Inflammatory macrophage treated with lipopolysaccharide for 1 hour (primary cell): ENCODE measurements around the gene ADIRF.
"Not testable (repeated sequence)": the region's sequence is repeated elsewhere in the genome, so short reads cannot be mapped to it uniquely, and the experiment has no call there.

Experiments
- DNase-seq, 2 donors: peaks; one replicate each; pipeline ENCODE4 v3.0.0-alpha.2; 2020 to 2022

Gene ADIRF

DNA sequence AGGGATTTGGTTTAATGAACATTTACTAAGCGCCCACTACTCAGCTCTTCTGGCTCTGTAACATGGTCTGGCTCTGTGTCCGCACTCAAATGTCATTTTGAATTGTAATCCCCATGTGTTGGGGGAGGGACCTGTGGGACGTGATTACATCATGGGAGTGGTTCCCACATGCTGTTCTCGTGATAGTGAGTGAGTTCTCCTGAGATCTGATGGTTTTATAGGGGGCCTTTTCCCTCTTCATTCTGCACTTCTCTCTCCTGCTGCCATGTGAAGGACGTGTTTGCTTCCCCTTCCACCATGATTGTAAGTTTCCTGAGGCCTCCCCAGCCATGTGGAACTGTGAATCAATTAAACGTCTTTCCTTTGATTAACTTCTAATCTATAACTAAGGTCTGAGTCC, 12.7 kb downstream of the ADIRF start:
- not testable (repeated sequence) for DNase-seq

DNA sequence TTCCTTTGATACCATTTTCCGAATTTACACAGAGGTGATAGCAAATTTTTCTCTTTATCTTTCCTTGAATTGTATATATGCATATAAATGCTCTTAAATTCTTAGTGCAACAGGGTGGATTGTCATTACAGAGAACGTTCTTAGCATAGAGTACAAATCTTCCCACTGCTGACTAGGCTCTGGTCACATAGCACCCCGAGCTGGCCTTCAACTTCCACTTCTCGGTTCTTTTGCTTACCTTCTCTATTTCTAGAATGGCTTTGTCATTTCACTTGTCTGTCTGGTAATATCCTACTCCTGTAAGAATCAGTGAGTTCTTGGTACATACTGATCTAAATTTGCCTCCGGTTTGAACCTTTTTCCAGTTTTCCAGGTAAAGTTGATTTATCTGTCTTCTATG, 13.4 kb downstream of the ADIRF start:
- no peak for DNase-seq

DNA sequence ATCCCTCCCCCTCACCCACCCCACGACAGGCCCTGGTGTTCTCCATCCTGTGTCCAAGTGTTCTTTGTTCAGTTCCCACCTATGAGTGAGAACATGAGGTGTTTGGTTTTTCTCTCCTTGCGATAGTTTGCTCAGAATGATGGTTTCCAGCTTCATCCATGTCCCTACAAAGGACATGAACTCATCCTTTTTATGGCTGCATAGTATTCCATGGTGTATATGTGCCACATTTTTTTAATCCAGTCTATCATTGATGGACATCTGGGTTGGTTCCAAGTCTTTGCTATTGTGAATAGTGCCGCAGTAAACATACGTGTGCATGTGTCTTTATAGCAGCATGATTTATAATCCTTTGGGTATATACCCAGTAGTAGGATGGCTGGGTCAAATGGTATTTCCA, 16.2 kb downstream of the ADIRF start:
- DNase-seq = not testable (repeated sequence)

DNA sequence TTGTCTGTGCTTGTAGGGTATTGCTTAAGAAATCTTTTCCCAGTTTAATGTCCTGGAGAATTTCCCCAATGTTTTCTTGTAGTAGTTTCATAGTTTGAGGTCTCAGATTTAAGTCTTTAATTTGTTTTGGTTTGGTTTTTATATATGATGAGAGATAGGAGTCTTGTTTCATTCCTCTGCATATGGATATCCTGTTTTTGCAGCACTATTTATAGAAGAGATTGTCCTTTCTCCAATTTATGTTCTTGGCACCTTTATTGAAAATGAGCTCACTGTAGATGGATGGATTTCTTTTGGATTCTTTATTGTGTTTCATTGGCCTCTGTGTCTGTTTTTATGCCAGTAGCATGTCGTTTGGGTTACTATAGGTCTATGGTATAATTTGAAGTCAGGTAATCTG, 20.2 kb downstream of the ADIRF start:
- no peak for DNase-seq

DNA sequence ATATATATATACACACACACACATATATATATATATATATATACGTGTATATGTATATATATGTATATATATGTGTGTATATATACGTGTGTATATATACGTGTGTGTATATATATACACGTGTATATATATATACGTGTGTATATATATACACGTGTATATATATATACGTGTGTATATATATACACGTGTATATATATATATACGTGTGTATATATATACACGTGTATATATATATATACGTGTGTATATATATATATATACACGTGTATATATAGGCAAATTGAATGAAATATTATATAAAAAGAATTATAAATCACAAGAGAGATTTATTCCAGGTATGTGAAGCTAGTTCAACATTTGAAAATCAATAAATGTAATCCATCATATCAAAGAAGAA, 23.1 kb downstream of the ADIRF start:
- DNase-seq = not testable (repeated sequence)

DNA sequence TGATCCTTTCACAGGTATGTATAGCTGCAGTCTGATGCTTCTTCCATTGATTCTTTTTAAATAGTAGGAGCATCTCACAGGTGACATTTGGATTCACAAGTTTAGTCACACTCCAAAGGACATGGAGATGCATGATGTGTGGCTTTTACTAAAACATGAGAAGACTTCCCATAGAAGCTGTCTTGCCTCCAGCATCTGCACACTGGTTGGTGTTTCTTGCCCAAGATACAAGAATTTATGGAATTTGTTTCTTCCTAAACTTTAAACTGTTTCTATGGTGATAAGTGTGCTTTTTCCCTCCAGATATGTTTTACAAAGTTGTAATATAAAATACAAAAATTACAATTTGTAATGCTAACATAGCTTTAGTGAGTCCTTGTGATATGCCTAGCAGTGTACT, 24.2 kb downstream of the ADIRF start:
- no peak for DNase-seq

DNA sequence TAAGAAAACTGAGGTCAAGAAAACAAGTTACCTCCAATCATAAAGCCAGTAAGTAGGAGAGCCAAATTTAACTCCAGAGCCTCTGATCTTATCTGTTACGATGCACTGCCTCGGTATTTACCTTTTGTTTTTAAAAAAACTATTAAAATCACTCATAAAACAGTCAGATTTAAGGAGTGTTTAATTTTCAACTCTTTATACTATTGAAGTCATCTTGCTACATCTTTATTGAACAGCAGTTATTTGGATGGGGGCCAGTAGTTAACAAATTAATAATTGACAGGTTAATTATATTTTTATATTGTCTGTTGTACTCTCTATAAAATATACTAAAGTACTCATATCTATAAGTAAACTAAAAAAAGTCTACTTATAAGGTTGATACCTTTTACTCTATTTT, 24.6 kb downstream of the ADIRF start:
- no peak for DNase-seq

DNA sequence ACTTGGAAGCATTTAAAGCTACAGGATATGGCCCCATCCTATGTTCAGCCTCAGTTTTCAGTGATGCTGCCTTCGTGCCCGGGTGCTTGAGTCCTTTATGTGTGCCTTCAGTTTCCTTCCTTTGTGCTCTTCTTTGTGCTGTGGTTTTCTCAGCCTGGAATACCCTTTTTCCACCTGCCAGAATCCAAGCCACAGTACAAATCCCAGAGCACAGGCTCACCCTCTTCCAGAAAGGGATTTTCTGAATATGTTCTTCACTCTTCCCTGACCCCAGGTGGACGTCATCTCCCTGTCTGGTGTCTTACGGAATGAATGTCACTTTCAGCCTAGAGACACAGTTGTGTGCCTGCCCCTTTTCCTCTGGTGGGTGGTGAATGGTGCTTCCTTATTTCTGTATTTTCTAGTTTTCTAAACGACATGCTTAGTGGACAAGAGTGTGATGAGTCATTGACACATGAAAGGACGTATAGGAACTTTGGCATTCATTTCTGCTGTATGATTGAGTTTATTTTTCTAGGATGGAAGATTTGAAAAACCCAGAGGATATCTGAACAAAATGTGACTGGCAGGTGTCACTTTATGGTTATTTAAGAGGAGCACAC, 31.6 kb downstream of the ADIRF start:
- DNase-seq = peak; percentile 79 to 91

DNA sequence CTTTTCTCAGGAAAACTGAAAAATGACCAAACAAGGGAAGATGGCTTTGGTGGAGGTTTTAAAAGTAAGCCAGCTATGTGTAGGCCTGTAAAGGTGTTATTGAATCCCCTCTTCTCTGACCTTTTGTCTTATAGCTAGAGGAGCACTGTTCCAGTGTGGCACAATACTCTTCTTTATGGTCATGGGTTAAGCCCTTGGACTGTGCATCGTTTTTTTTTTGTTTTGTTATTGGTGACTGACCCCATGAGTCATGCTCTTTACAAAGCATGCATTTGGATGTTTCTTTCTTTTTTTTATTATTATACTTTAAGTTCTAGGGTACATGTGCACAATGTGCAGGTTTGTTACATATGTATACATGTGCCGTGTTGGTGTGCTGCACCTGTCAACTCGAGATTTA, 32.2 kb downstream of the ADIRF start:
- DNase-seq = peak; percentile 45 to 68

DNA sequence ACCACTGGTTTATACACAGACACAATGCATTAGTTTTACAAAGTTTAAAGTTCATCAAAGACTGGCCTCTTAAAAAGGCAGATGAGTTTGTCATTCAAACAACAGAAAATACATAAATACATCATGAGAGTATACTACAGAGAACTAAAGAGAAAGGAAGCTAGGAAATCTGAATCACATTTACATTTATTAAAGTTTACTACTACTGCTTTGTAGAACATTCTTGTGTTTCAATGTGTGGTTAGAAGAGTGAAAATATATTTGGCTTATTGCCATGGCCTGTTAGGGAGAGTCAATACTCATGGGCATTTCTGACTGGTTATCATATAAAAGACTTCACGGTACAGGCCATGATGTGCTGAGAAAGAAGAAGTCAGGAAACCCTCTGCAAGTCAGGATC, 38.8 kb downstream of the ADIRF start:
- DNase-seq = not testable (repeated sequence)

DNA sequence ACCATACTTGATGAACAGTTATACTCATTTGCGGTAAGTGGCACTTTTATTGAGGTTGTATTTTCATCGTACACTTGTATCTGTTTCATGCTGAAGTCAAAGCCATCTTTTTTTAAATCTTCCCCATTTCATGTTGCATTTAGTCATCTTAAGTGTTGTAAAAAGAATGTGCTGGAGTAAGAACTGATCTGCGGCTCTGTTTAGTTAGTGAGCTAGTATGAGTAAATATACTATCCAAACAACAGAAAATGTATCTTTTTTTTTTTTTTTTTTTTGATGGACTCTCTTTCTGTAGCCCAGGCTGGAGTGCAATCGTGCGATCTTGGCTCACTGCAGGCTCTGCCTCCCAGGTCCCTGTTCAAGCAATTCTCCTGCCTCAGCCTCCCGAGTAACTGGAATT, 39.4 kb downstream of the ADIRF start:
- not testable (repeated sequence) for DNase-seq

DNA sequence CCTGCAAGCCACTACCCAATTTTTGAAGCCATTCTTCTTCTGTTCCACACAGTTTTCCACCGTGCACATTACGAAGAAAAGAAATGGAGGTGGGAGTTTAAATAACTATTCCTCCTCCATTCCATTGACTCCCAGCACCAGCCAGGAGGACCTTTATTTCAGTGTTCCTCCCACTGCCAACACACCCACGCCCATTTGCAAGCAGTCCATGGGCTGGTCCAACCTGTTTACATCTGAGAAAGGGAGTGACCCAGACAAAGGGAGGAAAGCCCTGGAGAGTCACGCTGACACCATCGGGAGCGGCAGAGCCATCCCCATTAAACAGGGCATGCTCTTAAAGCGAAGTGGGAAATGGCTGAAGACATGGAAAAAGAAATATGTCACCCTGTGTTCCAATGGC, 40.0 kb downstream of the ADIRF start:
- not testable (repeated sequence) for DNase-seq

DNA sequence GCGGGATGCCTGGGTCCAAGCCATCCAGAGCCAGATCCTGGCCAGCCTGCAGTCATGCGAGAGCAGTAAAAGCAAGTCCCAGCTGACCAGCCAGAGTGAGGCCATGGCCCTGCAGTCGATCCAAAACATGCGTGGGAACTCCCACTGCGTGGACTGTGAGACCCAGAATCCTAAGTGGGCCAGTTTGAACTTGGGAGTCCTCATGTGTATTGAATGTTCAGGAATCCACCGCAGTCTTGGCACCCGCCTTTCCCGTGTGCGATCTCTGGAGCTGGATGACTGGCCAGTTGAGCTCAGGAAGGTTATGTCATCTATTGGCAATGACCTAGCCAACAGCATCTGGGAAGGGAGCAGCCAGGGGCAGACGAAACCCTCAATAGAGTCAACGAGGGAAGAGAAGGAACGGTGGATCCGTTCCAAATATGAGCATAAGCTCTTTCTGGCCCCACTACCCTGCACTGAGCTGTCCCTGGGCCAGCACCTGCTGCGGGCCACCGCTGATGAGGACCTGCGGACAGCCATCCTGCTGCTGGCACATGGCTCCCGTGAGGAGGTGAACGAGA, 40.9 kb downstream of the ADIRF start:
- not testable (repeated sequence) for DNase-seq

DNA sequence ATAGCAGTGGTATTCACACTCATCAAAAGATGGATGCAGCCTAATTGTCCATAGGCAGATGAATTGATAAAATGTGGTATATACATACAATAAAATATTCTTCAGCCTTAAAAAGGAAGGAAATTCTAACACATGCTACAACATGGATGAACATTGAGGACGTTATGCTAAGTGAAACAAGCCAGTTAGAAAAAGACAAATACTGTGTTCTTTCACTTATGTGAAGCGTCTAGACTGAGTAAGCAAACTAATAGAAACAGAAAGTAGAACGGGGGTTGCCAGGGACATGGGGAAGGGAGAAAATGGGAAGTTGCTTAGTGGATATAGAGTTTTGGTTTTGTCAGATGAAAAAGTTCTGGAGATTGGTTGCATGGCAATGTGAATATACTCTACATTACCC, 45.2 kb downstream of the ADIRF start:
- peak; percentile 35 to 55 for DNase-seq

DNA sequence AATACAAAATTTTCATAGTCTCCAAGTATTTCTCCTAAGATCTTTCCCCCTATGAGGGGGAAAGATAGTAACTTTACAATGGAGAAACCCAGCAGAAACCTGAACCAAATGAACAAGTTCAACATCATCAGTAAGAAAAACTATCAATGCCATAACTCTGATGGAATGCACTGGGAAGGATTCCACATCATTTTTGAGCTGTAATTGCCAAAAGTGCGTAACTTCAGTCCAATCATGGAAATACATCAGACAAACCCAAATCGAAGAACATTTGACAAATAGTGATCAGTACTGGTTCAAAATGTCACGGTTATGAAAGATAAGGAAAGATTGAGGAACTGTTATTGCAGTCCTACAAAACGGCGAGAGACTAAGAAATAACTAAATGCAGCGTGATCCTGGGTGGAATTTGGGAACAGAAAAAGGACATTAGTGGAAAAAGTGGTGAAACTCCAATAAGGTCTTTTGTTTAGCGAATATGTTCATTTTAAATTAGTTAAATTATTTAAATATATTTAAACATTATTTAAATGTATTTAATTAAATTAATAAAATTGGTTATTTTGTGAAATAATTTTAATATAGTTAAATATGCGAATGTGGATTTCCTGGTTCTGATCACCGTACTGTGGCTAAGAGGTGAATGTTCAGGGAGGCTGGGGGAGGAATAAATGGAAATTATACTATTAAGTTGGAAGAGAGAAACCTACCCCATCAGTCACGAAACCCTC, 46.9 kb downstream of the ADIRF start:
- DNase-seq = not testable (repeated sequence)

DNA sequence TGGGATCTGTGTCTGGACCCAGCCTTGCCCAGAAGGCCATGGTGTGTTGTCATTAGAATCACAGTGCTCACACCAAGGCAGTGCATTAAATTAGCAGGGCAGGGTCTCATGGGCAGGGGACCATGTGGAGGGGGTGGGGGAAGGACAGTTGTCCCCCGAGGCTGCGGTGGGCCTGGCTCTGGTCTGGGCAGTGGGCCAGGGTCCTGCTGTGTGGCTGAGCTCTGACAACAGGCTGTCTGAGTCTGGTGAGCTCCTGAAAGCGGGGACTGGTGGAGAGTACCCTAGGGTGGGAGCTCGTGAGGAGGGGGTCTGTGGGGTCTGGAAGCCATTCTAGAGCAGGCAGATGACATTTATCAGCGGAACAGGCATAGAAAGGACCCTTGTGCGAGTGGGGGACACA, 49.8 kb downstream of the ADIRF start:
- DNase-seq = not testable (repeated sequence)

DNA sequence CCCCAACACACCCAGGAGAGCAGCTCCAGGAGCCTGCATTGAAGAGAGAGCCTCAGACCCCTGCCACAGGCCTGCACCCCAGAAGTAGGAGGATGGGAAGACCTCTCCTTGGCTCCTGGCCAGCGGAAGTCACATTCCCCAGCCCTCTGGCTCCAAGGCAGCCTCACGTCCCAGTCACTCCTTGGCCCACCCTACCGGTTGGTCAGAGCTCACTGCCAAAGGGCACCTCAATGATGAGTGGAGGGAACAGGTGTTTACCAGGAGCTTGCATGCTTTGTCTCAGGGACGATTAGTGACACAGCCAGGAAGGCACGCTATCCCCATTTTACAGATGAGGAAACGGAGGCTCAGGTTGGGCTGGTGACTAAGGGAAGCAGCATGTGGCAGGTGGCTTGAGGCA, 50.8 kb downstream of the ADIRF start:
- DNase-seq = not testable (repeated sequence)

DNA sequence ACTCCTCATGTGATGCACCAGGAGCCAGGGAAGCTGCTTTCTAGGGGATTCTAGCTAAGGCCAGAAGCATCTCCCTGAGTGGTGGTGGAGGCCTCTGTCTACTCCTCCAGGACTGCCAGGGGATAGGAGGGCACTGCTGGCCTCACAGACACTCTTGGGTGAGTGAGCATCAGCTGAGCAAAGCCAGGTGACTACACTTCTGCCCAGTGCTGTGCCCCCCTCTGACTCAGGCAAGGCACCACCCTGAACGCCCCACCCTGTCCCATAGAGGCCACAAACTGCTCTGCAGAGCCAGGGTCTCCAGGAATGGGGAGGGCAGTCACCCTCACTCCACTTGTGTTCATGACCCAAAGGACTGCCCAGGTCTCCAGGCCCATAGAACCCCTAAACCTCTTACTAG, 51.2 kb downstream of the ADIRF start:
- not testable (repeated sequence) for DNase-seq

DNA sequence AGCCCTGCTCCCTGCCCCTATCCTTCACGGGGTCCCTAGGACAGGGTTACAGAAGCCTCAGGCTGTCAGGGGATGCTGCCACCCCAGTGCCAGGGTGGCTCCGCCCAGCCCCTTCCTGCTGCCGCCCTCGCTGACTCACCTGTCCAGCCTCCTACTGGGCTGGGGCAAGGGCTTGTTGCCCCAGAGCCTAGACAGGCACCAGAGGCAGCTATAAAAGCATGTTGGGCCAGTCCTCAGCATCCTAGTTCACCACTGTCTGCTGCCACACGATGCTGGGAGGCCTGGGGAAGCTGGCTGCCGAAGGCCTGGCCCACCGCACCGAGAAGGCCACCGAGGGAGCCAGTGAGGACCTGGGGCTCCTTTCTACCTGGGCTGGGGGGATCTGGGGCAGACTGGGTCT, 51.8 kb downstream of the ADIRF start, which contains the start of gene FAM25A:
TSS of gene FAM25A (plus strand) at position 239 of the 400 bp plus-strand sequence. CDS start at position 270, 31 bp downstream.
- not testable (repeated sequence) for DNase-seq
